Endothelial cell of umbilical vein (primary cell): ENCODE measurements around the gene RIPOR1. TPM values are rescaled to one million over a fixed set of nuclear protein-coding genes. Genes with fewer than 3 reads are reported as not detected.

Experiments
- BruUV-seq: library from RNA; stranded (reverse); fragments of 400-500 nt; replicated peaks from 2 replicates; lab custom pipeline; 2021; lab: Mats Ljungman, UMichigan
- CTCF ChIA-PET: fragments of 300-600, 350-600 bp; sonication (Branson Sonifier 250); formaldehyde crosslinking; loops from one replicate; lab custom pipeline; 2021; ENCODE audit warnings: antibody characterized with exemption, inconsistent platforms; lab: Charles Lee
- POLR2A ChIA-PET: fragments of 300-600, 350-600 bp; sonication (Branson Sonifier 250); formaldehyde crosslinking; loops from one replicate; lab custom pipeline; 2021; ENCODE audit warnings: antibody characterized with exemption, inconsistent platforms; lab: Charles Lee
- DNase-seq: peaks from one replicate; pipeline ENCODE4 v3.0.0-alpha.2; 2011; ENCODE audit warnings: low read depth, low spot score
- FAIRE-seq: peaks from 2 replicates; lab custom pipeline; 2011; peaks lifted over from hg19 to GRCh38; lab: Jason Lieb, UNC
- H2AFZ ChIP-seq: 2 replicates; pipeline ENCODE4 v1.6.0; 2012; ENCODE audit warnings: low read depth, low read length, control low read depth, inconsistent platforms
- H3K27ac ChIP-seq: 2 replicates; pipeline ENCODE4 v1.5.1; 2011; ENCODE audit warnings: low read depth, mild to moderate bottlenecking, control low read depth, low read length, moderate library complexity; ENCODE audit not compliant: insufficient read depth
- H3K27me3 ChIP-seq, 2 experiments: 2 replicates each; pipeline versions ENCODE4 v1.6.0 to v1.6.1; 2011; ENCODE audit warnings: low read length in 2 of 2, mixed read lengths in 1 of 2; ENCODE audit not compliant: control insufficient read depth in 2 of 2, insufficient read depth in 2 of 2
- H3K36me3 ChIP-seq, 2 experiments: 2 replicates in 1 of 2; 3 replicates in 1 of 2; pipeline ENCODE4 v1.5.1; 2011; ENCODE audit warnings: low read length in 2 of 2, mild to moderate bottlenecking in 1 of 2, moderate library complexity in 1 of 2; ENCODE audit not compliant: control insufficient read depth in 2 of 2, insufficient read depth in 2 of 2; ENCODE audit errors: extremely low read depth in 1 of 2
- H3K4me1 ChIP-seq: 3 replicates; pipeline ENCODE4 v1.5.1; 2011; ENCODE audit warnings: mild to moderate bottlenecking, low read length; ENCODE audit not compliant: control insufficient read depth, insufficient read depth; ENCODE audit errors: extremely low read depth
- H3K4me2 ChIP-seq: 2 replicates; pipeline ENCODE4 v1.6.1; 2011; ENCODE audit warnings: low read length, control low read depth, mixed read lengths; ENCODE audit not compliant: insufficient read depth
- H3K4me3 ChIP-seq, 3 experiments: fragments of 200-600 bp in 1 of 3; sonication (generic), shearing (Covaris generic) in 1 of 3; replicated peaks in 1 of 3; 2 replicates each; pipeline ENCODE4 v1.5.1; 2011 to 2016; ENCODE audit warnings: control low read depth in 3 of 3, low read length in 3 of 3, mild to moderate bottlenecking in 2 of 3, inconsistent platforms in 1 of 3, low read depth in 1 of 3, moderate library complexity in 1 of 3; ENCODE audit not compliant: insufficient read depth in 1 of 3
- H3K79me2 ChIP-seq: 2 replicates; pipeline ENCODE4 v1.6.0; 2012; ENCODE audit warnings: low read length, inconsistent platforms; ENCODE audit not compliant: control insufficient read depth, insufficient read depth
- H3K9ac ChIP-seq: replicated peaks from 2 replicates; pipeline ENCODE3; 2011; ENCODE audit warnings: low read length, control low read depth; ENCODE audit not compliant: insufficient read depth; ENCODE audit errors: extremely low read depth
- H3K9me1 ChIP-seq: replicated peaks from 3 replicates; pipeline ENCODE4 v1.6.0; 2011; ENCODE audit warnings: mild to moderate bottlenecking, low read length; ENCODE audit not compliant: control insufficient read depth, insufficient read depth; ENCODE audit errors: extremely low read depth
- H3K9me3 ChIP-seq: replicated peaks from 2 replicates; pipeline ENCODE4 v1.5.1; 2012; ENCODE audit warnings: low read length, inconsistent platforms; ENCODE audit not compliant: control insufficient read depth, insufficient read depth
- H4K20me1 ChIP-seq: replicated peaks from 2 replicates; pipeline ENCODE3; 2011; ENCODE audit warnings: mild to moderate bottlenecking, low read length; ENCODE audit not compliant: control insufficient read depth, insufficient read depth; ENCODE audit errors: extremely low read depth
- CTCF ChIP-seq, 2 donors: IDR thresholded peaks; 1 replicate in 1 of 2; 2 replicates in 1 of 2; pipeline ENCODE4 v1.5.1; 2011; ENCODE audit warnings: low read length in 2 of 2, mild to moderate bottlenecking in 2 of 2, moderate library complexity in 2 of 2, control low read depth in 1 of 2, inconsistent platforms in 1 of 2, low read depth in 1 of 2; ENCODE audit not compliant: insufficient read depth in 1 of 2; ENCODE audit errors: extremely low read depth in 1 of 2
- EZH2 ChIP-seq: IDR thresholded peaks from 2 replicates; pipeline ENCODE4 v1.6.1; 2012; ENCODE audit warnings: borderline replicate concordance, low read depth, mild to moderate bottlenecking, moderate library complexity, low read length, inconsistent platforms; ENCODE audit not compliant: severe bottlenecking
- FOS ChIP-seq: IDR thresholded peaks from 2 replicates; pipeline ENCODE4 v1.6.1; 2011; ENCODE audit warnings: mild to moderate bottlenecking, low read length, moderate library complexity, borderline replicate concordance; ENCODE audit not compliant: insufficient read depth
- GATA2 ChIP-seq: IDR thresholded peaks from 2 replicates; pipeline ENCODE4 v1.7.0; 2011; ENCODE audit warnings: low read depth, mild to moderate bottlenecking, moderate library complexity, mixed read lengths, low read length; ENCODE audit not compliant: insufficient read length, insufficient read depth
- JUN ChIP-seq: IDR thresholded peaks from 2 replicates; pipeline ENCODE4 v1.6.1; 2011; ENCODE audit warnings: borderline replicate concordance, low read depth; ENCODE audit not compliant: insufficient read length, insufficient read depth
- MAX ChIP-seq: IDR thresholded peaks from 2 replicates; pipeline ENCODE4 v1.6.1; 2011; ENCODE audit not compliant: insufficient read depth, insufficient read length
- MYC ChIP-seq: IDR thresholded peaks from one replicate; pipeline ENCODE4 v1.6.1; 2011; ENCODE audit warnings: mild to moderate bottlenecking, low read depth, low read length
- POLR2A ChIP-seq: IDR thresholded peaks from 2 replicates; pipeline ENCODE4 v1.6.1; 2012; ENCODE audit warnings: low read depth, mild to moderate bottlenecking, control low read depth, low read length
- POLR2AphosphoS5 ChIP-seq: IDR thresholded peaks from 2 replicates; pipeline ENCODE4 v1.6.1; 2012; ENCODE audit warnings: low read depth, mild to moderate bottlenecking, control low read depth, low read length, moderate library complexity; ENCODE audit not compliant: insufficient read depth
- dilution Hi-C: fragments of 300-500 bp; cut with MboI; formaldehyde crosslinking; loops from one replicate; pipeline ENCODE4 v1.15.0; 2019; ENCODE audit warnings: low sequenced_read_pairs; ENCODE audit not compliant: extremely low pct_ligation_motif_present
- intact Hi-C: fragments of 100-400 bp; cut with micrococcal nuclease; formaldehyde crosslinking; loops from one replicate; pipeline ENCODE4 v1.10.0; 2022
- polyA plus RNA-seq, 4 experiments: library from polyadenylated mRNA; depleted of rRNA in 3 of 4; stranded (reverse) in 3 of 4; unstranded in 1 of 4; fragments of >200 nt; gene quantifications; 2 replicates each; pipeline versions ENCODE4 v1.2.1 to v1.2.3, GENCODE V29; 2011 to 2012; ENCODE audit warnings: missing spikeins in 1 of 4
- total RNA-seq: library from RNA; stranded (reverse); gene quantifications from 2 replicates; pipeline ENCODE4 v1.2.3, GENCODE V29; 2021

Gene RIPOR1
- total and polyA plus RNA-seq, 2 donors (not counting 3 experiments of a cell fraction or from before 2014, with no cell fraction given): 45.3 to 144 TPM

- no peak for DNase-seq
- H3K4me1 ChIP-seq: peaks cover 13% of the 10 kb centered on the region
- no peaks in the 10 kb centered on the region for H3K9me3 ChIP-seq
- CTCF ChIA-PET: interaction anchor here (0.6 to 12.4 kb wide), 7 partner anchors 8 to 177 kb away, joined by 3 to 247 read pairs (median 7); partner anchors contain the start of genes AGRP and ATP6V0D1
- BruUV-seq: no TSS peak
- H3K9ac ChIP-seq: no peak overlapping the region
- H2AFZ ChIP-seq: no peak overlapping the region
- no peaks in the 10 kb centered on the region for H3K36me3 ChIP-seq
- TF ChIP-seq JUN (no peak), GATA2 (no peak), POLR2AphosphoS5 (no peak), MYC (no peak), MAX (no peak), EZH2 (no peak), FOS (no peak), POLR2A (no peak), CTCF (IDR thresholded peaks at IDR 0.05; ENCODE audit: extremely low read depth in 1 of 2, insufficient read depth in 1 of 2, low read depth in 1 of 2, low read length in 2 of 2) (no peak)
- no peaks in the 10 kb centered on the region for H3K79me2 ChIP-seq
- intact Hi-C loops (no loop called here), dilution Hi-C loops (no loop called here)
- no peaks in the 10 kb centered on the region for H3K27me3 ChIP-seq
- H4K20me1 ChIP-seq: no peaks in the 10 kb centered on the region
- H3K27ac ChIP-seq: no peak overlapping the region
- POLR2A ChIA-PET: interaction anchor here (0.6 kb wide), 1 partner anchor 47 kb away, joined by 3 read pairs; no protein-coding TSS in a partner anchor
- no peak overlapping the region for H3K4me3 ChIP-seq
- H3K4me2 ChIP-seq: no peak overlapping the region
- no peak for FAIRE-seq
- H3K9me1 ChIP-seq: no peaks in the 10 kb centered on the region
Measured at GRCh38 chr16:67490335-67491096, 38.1 kb upstream of the RIPOR1 start.
